Skin of body (tissue), 2 donors: Measurements from ENCODE around the gene RAP1GDS1. TPM values are rescaled to one million over a fixed set of nuclear protein-coding genes. Genes with fewer than 3 reads are reported as not detected.
"Not testable (repeated sequence)": the region's sequence is repeated elsewhere in the genome, so short reads cannot be mapped to it uniquely, and the experiment has no call there.

Source experiments
- DNase-seq: peaks from one replicate; lab custom pipeline; 2025; lab: John Stamatoyannopoulos, UW
- total RNA-seq: library from RNA; depleted of rRNA; stranded (reverse); fragments of >200 nt; gene quantifications from one replicate; pipeline ENCODE4 v1.2.3, GENCODE V29; 2014

Gene RAP1GDS1
- total RNA-seq, 1 donor from 2014 or later, result 34.6 TPM

- DNase-seq, result not testable (repeated sequence)
These were observed 27.5 kb downstream of the RAP1GDS1 start for GRCh38 chr4:98288671-98289070.

DNA sequence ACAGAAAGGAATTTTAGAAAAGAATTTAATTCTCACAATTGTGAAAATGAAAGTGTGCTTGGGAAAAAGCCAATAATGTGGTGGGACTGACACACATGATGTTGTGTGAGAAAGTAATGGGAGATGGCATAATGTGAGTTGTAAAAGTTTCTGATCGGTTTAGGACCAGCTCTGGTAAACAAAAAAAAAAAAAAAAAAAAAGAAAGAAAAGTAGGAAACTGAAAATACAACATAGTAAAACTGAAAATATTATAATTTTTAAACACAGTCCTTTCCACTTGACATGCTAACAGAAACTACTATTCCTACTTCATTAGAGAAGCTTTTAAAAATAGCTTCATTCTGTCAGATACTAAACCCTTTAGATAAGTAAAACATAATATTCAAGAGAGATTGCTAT, 28.2 kb downstream of the RAP1GDS1 start:
- DNase-seq, result no peak

GRCh38 chr4:98290511-98290910, 29.3 kb downstream of the RAP1GDS1 start:
- no peak for DNase-seq

- DNase-seq, result no peak
These were observed 32.1 kb downstream of the RAP1GDS1 start for GRCh38 chr4:98293104-98293887.

DNA sequence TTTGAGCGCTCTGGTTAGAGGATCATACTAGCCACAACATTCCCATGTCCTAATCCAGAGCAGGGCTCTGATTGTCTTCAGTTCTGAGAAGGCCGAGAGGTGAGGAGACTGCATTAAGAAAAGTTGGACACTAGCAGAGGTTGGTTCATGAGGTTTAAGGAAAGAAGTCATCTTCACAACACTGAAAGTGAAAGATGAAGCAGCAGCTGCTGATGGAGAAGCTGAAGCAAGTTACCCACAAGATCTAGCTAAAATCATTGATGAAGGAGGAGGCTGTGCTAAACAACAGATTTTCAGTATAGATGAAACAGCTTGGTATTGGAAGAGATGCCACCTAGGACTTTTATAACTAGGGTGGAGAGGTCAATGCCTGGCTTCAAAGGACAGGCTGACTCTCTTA, 36.8 kb downstream of the RAP1GDS1 start:
- DNase-seq, result no peak

DNA sequence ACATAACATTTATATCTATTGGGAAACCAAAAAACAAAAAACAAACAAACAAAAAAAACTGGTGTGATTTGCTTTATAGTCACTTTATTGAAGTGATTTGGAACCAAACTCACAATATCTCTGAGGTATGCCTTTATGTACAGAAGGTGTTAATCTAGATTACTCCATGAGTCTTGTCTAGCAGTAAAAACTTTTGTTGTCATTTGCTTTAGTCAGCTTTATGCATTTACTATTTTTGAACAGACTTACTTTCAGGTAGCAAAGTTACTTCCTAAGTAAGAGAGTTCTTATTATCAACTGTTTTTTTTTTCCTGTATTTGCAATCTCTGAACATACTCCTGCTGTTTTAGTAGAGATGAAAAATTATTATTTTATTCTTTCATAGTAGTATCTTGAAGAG, 39.5 kb downstream of the RAP1GDS1 start:
- DNase-seq, result no peak

- DNase-seq, result peak; percentile 18
These were observed 44.4 kb downstream of the RAP1GDS1 start for GRCh38 chr4:98305576-98305975.

DNA sequence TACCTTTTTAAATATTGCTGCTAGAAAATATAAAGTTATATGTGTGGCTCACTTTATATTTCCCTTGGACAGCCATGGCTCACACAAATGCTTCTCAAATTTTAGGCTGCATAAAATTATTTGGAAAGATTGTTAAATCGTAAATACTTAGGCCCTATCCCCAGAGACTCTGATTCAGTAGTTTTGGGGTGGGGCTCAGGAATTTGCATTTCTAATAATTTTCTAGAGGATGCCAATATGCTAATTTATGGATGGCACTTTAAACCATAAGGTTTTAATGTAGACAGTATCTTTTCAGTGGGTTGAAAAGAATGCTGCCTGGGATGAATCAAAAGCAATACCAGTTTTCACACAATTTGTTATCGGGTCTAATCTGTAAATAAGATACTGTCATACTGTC, 49.7 kb downstream of the RAP1GDS1 start:
- DNase-seq, result no peak

DNA sequence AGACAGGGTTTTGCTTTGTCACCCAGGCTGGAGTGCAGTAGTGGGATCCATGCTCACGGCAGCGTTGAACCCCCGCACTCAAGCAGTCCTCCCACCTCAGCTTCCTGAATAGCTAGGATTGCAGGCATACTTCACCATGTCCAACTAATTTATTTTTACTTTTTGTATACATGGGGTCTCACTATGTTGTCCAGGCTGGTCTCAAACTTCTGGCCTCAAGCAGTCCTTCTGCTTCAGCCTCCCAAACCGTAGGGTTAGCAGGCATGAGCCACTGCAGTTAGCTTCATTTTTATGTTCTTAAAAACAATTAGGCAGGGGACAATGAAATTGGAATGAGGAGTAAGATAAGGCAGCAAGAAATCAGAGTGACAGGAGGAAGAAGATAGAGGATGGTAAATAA, 50.5 kb downstream of the RAP1GDS1 start:
- DNase-seq, result no peak

DNA sequence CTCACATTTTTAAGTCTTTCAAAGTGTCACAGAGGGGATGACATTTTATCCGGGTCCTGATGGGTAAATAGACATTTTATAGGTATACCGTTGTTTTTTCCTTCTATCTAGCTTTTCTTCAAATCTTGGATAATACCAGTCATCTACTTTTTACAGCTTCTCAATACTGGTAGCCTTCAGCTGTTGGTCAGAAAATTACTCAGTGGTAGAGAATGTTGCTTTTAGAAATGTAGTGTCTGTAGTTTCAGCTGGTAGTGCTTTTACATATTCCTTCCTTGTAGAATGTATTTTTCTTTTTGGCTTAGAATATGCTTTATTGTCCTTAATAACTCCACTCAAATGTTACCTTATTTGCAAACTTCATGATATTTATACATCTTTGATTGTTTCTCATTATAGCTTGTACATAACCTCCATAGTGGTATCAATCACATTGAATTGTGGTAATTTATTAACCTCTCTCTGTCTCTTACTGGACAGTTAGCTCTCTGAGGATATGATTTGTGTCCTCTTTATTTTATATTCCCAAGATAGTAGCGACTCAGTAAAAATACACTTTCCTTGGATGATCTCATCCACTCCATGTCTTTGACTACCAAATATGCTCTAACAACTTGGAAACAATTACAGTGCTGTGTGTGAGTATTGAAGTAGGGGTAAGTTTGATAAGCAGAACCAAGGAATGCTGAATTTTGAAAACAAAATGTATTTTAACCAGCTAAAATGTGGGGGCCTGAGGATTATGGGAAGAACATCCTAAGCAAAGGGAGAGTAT, 53.8 kb downstream of the RAP1GDS1 start:
- DNase-seq, result no peak

DNA sequence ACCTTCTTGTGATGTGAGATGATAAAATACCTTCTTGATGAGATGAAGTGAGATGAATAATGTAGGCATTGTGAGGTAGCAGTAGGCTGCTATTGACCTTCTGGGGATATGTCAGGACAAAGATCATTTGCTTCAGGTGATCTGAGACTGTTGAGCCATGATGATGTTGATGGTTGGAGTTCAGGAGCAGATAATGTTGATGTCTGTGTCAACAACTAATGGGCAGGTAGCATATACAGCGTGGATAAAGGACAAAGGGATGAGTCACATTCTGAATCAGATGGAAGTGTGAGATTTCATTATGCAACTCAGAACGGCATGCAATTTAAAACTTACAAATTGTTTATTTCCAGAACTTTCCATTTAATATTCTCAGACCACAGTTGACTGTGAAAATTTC, 57.3 kb downstream of the RAP1GDS1 start:
- DNase-seq, result no peak

- DNase-seq, result no peak
These were observed 57.8 kb downstream of the RAP1GDS1 start for GRCh38 chr4:98319021-98319420.

DNA sequence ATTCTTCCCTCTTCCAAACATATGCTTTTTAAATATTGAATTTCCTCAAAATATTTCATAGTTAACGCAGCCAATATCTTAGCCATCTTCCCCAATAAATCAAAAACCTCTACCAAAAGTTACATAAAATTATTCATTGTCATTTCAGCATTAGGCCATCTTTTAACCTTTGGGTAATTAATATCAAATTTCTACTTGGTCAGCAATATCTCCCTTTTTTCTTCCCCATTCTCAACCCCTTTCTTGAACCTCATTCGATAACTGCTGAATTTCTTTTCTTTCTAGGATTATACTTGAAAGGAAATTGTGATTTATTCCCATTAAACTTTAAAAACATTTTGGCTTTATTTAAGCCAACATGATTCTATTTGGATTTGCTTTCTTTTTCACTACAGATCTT, 65.0 kb downstream of the RAP1GDS1 start:
- DNase-seq, result no peak

- DNase-seq, result no peak
These were observed 66.5 kb downstream of the RAP1GDS1 start for GRCh38 chr4:98327694-98328093.

DNA sequence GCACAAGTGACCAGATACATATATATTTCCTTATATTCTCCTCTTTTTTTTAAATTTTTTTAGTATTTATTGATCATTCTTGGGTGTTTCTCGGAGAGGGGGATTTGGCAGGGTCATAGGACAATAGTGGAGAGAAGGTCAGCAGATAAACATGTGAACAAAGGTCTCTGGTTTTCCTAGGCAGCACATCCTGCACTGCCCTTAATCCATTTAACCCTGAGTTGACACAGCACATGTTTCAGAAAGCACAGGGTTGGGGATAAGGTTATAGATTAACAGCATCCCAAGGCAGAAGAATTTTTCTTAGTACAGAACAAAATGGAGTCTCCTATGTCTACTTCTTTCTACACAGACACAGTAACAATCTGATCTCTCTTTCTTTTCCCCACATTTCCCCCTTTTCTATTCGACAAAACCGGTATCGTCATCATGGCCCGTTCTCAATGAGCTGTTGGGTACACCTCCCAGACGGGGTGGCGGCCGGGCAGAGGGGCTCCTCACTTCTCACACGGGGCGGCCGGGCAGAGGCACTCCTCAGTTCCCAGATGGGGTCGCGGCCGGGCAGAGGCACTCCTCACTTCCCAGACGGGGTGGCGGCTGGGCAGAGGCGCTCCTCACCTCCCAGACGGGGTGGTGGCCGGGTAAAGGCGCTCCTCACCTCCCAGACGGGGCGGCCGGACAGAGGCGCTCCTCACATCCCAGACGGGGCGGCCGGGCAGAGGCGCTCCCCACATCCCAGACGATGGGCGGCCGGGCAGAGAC, 68.9 kb downstream of the RAP1GDS1 start:
- not testable (repeated sequence) for DNase-seq

GRCh38 chr4:98332017-98332416, 70.8 kb downstream of the RAP1GDS1 start:
- no peak for DNase-seq

GRCh38 chr4:98334461-98334860, 73.3 kb downstream of the RAP1GDS1 start:
- no peak for DNase-seq

- DNase-seq, result no peak
These were observed 77.7 kb downstream of the RAP1GDS1 start for GRCh38 chr4:98338761-98339438.

DNA sequence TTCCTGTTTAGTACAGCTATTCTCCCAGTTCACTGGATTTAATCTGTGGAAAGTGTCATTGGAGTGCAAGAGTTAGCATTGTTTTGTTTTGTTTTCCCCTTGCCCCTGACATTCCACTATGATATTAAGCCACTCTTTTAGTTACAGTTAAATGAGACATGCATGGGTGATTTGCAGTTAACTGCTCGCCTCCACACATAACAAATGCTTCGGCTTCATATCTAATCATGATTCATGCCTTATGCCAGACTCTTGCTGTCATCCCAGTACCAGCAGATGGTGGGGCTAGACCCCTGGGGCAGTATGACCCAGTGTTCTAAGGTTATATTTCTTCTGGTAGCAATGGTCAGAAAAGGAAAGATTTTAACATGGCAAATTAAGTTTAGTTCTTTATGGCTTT, 80.1 kb downstream of the RAP1GDS1 start:
- no peak for DNase-seq

GRCh38 chr4:98343626-98344025, 82.4 kb downstream of the RAP1GDS1 start:
- peak; percentile 50 for DNase-seq

DNA sequence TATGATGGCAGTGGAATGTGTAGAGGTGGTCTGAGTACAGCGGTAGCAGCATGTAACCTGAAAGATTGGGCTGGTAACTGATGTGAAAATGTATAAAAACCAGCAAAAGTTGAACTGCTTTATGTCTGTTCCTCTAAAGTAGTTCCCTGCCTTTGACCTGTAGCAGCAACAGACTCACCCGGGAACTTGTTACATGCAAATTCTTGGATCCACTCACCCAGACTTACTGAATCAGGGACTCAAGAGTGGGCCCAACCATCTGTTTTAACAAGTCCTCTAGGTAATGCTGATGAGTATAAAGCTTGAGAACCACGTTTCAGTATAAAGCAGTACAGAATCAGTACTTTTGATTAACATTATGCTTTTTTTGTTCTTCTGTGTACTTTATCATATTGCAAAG, 84.7 kb downstream of the RAP1GDS1 start:
- DNase-seq, result no peak

DNA sequence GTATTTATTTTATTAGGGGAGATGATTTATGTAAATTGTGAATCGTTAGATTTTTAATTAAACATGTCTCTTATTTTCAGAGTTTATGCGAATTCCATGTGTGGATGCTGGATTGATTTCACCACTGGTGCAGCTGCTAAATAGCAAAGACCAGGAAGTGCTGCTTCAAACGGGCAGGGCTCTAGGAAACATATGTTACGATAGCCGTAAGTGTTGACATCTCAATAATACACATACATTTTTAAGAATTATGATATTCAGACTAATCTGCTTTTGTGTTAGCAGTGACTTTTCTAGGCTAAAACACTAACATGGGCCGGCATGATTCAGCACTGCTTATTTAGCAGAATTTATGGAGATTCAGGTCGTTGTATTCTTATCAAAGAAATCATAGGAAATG, 91.2 kb downstream of the RAP1GDS1 start:
- DNase-seq, result peak; percentile 1
